Stimulated activated CD4-positive, alpha-beta T cell treated with anti-CD3 and anti-CD28 coated beads, TNF-alpha, amount 100 ng/mL, for 4 hours (primary cell): ENCODE measurements around the gene REV3L.

Source experiments
- DNase-seq, 3 experiments: peaks; one replicate each; pipeline ENCODE4 v3.0.0-alpha.2; 2020; ENCODE audit warnings: low read depth in 3 of 3

The REV3L gene

DNA sequence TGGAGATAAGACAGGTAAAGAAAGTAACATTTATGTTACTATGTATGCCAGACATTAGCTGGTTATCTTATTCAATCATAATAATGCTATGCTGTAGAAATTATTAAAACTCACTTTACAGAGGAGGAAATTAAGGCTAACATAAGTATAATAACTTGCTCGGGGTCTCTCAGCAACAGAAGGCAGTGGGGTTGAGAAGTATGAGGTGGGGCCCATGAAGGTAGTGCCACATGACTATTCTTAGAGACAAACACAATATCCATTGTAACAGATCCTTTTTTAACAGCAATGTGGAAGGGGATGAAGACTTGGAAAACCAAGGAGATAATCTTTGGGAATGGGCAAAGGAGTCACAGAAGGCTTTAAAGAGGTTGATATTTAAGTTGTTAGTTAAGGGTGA is 11.5 kb downstream of the REV3L start:
- DNase-seq, result no peak

GRCh38 chr6:111470991-111471390 is 12.0 kb downstream of the REV3L start:
- no peak for DNase-seq

DNA sequence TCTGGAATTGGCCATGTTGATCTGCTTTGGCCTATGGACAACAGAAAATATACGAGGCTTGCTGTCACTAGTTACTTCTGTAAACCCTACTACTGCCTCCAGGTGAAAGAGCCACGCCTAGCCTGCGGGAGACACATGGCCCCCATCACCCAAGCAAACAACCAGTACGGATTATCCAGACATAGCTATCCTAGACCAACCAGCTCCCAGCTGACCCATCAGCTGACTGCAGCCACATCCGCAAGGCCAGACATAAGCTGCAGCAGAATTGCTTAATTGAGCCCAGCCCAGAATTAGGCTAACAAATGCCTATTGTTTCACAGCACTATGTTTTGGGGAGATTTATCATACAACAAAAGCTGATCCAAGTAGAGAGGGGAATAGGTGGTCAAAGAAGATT is 13.5 kb downstream of the REV3L start:
- no peak for DNase-seq

GRCh38 chr6:111468329-111469012 is 14.5 kb downstream of the REV3L start:
- no peak for DNase-seq

DNA sequence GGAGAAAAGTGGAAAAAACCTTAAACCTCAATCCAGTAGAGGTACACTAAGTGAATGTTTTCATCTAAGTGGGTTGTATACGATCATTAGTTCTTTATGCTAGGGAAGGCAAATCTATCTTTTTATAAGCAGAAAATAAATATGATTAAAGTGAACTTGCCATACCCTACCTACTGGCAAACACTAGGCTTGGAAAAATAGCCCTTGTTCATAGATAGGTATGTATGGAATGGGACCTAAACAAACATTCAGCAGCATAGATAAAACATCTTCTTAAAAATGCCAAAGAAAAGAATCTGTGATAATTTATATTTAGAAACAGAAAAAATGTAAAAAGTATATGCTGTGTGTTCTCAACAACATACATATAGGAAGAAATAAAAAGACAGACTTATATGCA is 18.8 kb downstream of the REV3L start:
- DNase-seq, result no peak

GRCh38 chr6:111462770-111463391 is 20.1 kb downstream of the REV3L start:
- no peak for DNase-seq

- no peak for DNase-seq
Measured at GRCh38 chr6:111461860-111462259, 21.2 kb downstream of the REV3L start.

DNA sequence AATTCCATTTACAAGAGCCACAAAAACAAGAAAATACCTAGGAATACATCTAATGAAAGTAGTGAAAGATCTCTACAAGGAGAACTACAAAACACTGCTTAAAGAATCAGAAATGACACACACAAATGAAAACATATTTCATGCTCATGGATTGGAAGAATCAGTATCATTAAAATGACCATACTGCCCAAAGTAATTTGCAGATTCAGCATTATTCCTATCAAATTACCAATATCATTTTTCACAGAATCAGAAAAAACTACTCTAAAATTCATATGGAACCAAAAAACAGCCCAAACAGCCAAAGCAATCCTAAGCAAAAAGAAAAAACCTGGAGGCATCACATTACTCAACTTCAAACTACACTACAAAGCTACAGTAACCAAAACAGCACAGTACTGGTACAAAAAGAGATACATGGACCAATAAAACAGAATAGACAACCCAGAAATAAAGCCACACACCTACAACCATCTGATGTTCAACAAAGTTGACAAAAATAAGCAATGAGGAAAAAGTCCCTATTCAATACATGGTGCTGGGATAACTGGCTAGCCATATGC is 24.3 kb downstream of the REV3L start:
- DNase-seq, result no peak

DNA sequence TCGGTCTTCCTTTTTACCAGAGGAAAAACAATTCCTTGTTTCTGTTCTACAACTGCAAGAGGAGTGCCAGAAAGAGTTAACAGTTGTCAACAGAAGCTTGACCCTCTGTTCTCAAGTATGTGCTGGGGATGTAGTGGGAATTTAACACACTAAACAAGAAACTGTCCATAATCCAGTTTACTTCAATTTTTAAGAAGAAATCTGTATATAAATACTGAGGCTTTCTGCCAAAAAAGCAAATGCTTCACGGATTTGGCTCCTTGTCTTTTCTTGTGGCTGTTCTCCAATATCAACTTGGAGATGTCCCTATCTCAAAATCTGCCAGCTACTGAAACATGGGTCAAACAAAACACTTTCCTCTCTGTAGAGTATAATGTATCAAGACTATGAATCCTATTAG is 26.8 kb downstream of the REV3L start:
- no peak for DNase-seq

GRCh38 chr6:111450636-111451035 is 32.4 kb downstream of the REV3L start:
- DNase-seq, result no peak

DNA sequence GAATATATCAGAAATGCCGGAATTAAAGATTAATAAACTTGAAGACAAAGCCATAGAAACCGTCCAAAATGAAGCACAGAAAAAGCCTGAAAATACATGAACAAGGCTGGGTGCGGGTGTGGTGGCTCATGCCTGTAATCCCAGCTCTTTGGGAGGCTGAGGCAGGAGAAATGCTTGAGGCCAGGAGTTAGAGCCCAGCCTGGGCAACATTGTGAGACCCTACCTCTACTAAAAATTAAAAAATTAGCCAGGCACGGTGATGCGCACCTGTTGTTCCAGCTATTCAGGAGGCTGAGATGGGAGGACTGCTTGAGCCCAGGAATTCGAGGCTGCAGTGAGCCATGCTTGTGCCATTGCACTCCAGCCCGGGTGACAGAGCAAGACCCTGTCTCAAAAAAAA is 32.9 kb downstream of the REV3L start:
- no peak for DNase-seq

DNA sequence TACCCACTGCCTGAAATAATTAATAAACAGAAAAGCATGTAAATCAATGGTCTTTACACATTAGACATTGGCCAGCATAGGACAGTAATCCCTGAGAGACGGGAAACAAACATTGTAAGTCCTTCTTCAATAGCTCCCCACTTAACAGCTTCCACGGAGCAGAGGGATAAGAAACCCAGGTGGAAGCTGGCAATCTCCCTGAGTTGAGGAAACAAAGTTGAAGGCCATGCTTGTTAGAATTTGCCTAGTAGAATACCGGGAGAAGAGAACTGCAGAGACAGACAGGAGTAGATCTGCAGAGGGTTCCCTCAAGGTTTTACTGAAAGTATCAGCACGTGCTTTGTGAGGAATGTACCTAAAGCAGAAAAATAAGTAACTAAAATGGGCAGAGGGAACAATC is 33.9 kb downstream of the REV3L start:
- no peak for DNase-seq

- DNase-seq, result no peak
Measured at GRCh38 chr6:111447051-111447450, 36.0 kb downstream of the REV3L start.

DNA sequence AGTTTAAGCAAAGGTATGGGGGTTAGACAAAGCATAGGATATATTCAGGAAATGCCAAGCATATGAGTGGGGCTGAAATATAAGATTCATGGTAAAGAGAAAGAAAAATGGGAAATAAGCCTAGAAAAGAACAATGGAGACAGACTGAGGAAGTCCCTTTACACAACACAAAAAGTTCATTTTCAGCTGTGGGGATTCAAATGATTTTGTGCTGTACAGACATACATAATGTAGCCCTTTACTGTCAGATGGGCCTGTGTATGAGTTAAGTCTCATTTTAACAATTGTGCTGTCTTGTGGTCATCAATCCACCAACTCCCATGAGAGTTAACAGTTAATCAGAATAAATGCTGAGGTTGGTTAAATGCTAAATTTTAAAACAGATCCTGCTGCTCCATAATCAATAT is 37.2 kb downstream of the REV3L start:
- DNase-seq, result no peak

GRCh38 chr6:111444794-111445193 is 38.2 kb downstream of the REV3L start:
- DNase-seq, result no peak

GRCh38 chr6:111441678-111442243 is 41.3 kb downstream of the REV3L start:
- DNase-seq, result no peak

DNA sequence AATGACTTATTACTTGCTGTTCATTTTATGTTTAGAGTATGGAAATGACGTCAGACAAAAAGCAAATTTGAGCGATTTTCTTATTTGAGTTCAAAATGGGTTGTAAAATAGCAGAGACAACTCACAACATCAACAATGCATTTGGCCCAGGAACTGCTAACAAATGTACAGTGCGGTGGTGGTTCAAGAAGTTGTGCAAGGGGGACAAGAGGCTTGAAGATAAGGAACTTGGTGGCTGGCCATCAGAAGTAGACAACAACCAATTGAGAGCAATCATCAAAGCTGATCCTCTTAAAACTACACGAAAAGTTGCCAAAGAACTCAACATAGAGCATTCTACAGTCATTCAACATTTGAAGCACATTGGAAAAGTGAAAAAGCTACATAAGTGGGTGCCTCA is 43.8 kb downstream of the REV3L start:
- DNase-seq, result no peak

GRCh38 chr6:111437573-111437972 is 45.4 kb downstream of the REV3L start:
- DNase-seq, result no peak

DNA sequence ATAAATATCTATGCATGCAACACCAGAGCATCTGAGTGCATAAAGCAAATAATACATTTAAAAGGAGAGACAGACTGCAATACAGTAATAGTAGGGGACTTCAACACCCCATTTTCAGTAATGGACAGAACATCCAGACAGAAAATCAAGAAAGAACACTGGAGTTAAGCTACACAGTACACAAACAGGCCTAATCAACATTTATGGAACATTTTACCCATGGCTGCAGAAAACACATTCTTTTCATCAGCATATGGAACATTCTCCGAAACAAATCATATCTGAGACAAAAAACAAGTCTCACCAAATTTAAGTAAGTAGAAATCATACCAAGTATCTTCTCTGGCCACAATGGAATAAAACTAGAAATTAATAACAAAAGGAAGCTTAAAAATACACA is 50.5 kb downstream of the REV3L start:
- no peak for DNase-seq

DNA sequence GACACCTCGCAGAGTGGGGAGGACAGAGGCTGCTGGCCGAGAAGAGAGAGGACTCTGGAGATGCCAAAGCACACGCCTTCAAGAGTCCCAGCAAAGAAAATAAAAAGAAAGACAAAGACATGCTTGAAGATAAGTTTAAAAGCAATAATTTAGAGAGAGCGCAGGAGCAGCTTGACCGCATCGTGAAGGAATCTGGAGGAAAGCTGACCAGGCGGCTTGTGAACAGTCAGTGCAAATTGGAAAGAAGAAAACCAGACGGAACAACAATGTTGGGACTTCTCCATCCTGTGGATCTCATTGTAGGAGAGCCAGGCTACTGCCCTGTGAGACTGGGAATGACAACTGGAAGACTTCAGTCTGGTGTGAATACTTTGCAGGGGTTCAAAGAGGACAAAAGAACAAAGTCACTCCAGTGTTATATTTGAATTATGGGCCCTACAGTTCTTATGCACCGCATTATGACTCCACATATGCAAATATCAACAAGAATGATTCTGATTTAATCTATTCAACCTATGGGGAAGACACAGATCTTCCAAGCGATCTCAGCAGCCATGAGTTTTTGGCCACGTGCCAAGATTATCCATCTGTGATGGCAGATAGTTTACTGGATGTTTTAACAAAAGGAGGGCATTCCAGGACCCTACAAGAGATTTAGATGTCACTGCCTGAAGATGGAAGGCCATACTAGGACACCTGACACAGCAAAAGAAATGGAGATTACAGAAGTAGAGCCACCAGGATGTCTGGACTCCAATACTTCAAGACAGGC is 52.2 kb downstream of the REV3L start:
- no peak for DNase-seq

DNA sequence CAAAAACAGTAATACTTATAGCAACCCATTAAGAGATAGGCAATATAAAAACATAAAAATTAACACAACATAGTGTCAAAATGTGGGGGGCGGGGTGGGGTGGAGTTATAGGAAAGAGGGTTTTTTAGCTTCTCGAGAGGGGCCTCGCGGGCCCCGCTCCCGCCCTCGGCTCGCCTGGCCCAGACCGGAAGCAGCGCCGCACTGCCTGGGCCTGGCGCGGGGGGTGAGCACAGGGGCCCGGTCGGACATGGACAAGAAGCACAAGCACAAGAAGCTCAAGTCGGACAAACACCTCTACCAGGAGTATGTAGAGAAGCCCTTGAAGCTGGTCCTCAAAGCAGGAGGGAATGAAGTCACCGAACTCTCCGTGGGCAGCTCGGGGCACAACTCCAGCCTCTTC is 53.4 kb downstream of the REV3L start:
- no peak for DNase-seq

- no peak for DNase-seq
Measured at GRCh38 chr6:111428811-111429210, 54.2 kb downstream of the REV3L start.
